NCI-H2107 (cell line): ENCODE results near the gene CHST8.

ENCODE experiments used
- DNase-seq: peaks from one replicate; lab custom pipeline; 2025; lab: John Stamatoyannopoulos, UW

CHST8 gene

DNA sequence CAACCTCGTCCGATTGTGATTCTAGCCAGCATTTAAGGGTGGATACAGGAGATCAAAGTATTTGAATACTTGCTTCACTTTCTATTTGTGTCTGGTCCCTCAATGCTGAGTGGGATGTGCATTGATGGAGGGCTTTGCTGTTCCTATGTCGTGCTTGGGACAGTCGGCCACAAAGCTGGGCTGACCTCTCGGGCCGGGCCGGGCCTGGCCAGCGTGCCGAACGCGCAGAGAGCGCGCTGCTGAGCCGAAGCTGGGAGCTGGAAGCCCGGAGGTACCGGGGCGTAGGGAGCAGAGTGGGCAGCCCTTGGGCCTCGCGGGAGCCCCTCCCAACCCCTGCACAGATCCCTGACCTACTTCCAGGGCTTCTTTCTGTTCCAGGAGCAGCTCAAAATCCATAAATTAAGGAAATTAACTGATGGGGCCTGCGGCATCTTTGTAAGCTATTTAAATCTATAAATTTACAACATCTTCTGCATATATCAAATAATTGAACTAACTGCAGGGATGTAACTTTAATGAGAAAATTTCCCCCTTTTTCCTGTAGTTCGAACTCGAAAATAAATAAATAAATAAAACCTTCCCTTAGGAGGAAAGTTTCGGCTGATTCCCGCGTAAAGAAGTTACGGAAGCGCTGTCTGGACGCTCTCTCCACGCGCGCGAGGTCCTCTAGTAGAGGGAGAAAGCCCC, 173.1 kb downstream of the CHST8 start:
- DNase-seq, result no peak

DNA sequence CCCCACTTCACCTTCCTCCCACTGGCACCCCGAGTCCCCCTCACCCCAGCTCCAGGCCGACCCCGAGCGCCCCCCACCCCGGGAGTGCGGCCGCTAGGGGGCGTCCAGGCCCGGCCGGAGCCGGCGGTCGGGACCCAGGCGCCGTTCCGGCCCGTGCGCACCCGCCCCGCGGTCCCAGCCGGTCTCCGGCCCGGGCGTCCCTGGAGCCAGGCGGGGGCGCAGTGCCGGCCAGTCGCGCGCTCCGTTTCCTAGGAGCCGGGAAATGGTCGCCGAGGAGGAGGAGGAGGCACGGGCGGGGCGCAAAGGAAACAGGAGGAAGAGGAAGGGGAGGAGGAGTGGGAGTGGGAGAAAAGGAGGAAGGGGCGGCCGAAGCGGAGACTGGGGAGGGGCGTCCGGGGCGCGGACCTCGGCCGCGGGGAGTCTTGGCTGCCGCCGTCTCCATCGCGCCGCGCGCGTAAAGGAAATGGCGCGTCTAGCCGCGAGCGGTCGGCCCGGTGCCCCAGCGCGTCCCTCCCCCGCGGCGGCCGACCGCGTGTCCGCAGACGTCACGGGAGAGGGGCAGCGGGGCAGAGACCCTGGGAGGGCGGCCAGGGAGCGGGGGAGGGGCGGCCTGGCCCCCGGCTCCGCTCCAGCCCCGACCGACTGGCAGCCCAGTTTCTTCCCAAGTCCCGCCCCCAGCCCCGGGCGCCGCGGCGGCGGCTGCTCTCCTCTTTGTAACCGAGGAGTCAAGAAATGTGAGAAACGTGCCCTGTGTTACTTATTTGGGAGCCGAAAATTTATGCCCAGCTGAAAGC, 173.8 kb downstream of the CHST8 start:
- DNase-seq, result no peak

DNA sequence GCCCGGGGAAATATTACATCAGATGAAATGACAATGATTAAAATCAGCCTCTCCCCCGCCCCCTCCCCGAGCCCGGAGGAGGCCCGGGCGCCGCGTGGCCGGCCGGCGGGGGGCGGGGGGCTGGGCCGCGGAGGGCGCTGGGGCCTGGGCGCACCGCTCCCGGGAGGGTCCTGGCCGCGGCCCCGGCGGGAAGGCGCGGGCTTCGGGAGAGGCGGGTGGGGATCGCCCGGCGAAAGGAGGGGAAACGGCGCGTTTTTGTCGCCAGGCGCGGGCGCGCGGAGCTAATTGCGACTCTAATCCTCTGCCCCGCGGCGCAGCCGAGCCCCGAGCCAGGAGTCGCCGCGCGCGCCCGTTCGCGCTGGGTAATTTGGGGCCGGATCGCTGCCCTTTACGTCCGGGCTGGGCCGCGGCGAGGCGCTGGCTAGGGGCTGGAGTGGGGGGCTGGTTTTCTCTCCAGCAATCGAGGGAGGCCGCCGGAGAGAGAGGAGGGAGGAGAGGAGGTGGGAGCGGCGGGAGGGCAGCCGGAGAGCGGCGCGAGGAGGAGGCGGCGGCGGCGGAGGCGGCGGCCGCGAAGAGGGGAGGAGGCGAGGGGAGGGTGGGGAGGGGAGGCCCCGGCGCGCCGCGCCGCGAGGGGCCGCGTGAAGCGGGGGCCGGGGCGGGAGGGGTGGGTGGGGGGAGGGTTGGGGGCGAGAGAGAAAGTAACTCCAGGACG, 174.6 kb downstream of the CHST8 start, which contains the start of gene KCTD15:
KCTD15 (plus strand) TSS at position 707 of the 712 bp plus-strand sequence. CDS start 3,585 bp downstream, outside the sequence.
- no peak for DNase-seq

DNA sequence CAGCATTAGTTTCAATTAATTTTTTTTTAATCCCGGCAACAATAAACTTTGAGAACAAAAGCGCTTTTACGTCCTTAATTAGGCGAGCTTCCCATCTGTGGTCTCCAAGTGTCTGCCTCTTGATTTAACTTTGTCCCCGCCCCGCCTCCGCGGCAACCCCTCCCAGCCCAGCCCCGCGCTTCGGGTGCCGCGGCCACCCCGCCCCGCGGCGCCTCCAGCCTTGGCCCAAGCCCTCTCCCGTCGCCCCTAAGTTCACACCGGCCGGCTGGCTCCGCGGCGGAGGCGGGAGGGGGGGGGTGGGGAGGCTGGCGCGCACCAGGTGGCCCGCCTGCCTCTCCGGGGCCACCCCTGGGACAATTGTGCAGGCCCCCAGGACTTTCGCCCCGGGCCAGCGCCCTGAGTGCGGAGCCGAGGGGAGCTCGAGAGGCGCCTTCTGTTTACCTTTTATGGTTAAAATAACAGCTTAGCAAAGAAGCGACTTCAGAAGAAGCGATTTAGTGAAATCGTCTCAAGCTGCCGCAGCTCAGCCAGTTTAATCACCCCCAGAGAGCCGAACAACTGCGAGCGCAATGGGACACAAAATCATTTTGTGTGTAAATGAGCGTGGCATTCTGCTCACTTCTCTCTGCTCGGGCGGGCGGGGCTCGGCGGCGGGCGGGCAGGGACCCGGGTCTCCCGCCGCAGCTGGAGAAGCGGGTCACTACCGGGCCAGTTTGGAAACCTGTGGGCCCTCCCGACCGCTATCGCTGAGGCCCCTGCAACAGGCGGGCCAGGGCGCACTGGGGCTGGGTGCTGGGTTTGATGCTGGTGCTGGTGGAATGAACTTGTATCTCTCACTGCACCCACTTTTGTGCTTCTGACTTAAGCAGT, 176.3 kb downstream of the CHST8 start:
- DNase-seq, result no peak

DNA sequence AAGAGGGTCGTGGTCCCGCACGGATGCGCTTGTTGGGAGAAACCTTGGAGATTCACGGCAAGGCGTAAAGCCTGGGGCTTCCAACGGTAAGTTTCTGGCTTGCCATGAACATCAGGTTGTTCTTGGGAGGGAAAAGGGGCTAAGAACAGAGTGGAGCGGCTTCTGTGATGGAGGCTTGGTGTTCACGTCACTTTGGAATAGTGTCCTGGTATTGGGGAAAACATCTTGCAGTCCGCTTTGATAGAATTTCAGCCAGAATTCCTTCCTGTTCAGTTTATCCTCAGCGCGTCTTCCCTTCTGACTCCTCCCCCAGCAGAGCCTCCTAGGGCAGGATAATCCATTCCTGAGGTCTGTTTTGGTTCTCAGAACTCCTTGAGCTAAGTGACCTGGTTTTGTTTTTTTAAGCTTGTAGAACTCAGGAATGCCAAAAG, 176.9 kb downstream of the CHST8 start:
- DNase-seq, result no peak

DNA sequence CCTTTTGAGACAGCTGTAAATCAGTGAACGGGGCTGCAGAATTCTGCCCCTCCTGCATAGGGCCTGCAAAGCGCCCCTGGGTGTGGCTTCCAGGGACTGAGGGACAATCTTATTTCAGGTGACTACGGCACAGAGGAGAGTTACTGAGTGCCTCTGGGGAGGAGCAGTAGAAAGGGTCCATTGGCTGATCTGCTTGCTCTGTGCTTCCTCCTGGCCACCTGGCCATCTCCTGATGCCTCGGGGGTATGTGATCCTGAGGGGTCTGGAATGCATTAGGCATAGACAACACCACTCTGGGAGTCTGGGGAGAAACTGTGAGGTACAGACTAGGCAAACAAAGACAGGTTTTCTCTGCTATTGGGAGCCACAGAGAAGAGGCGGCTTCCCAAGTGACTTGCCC, 177.7 kb downstream of the CHST8 start:
- no peak for DNase-seq

DNA sequence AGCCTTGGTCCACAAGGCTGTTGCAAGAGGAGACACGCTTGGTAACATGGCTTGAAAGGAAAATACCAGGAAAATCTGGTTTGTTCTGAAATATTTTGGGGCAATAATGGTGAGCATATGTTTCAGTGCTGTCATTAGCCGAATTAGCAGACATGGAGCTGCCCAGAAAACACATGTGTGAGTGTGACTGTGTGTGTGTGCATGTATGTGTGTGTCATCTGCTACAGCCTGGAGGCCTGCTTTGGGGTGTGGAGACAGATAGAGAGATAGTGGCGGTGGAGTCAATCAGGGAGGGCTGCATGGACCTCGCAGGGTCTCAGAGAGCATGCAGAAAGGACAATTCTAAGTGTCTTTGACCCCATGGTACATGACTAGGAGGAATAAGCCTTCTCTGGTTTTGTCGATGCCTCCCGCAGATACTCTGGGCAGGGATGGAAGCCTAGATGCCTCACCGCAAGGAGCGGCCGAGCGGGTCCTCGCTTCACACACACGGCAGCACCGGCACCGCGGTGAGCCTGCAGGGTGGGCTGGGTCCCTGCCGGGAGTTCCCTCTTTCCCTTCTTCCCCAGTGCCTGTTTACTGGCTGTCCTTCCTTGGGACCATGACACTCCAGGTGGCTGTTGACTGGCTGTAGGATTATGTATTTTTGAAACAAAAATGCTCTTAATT, 178.4 kb downstream of the CHST8 start:
- DNase-seq, result no peak

DNA sequence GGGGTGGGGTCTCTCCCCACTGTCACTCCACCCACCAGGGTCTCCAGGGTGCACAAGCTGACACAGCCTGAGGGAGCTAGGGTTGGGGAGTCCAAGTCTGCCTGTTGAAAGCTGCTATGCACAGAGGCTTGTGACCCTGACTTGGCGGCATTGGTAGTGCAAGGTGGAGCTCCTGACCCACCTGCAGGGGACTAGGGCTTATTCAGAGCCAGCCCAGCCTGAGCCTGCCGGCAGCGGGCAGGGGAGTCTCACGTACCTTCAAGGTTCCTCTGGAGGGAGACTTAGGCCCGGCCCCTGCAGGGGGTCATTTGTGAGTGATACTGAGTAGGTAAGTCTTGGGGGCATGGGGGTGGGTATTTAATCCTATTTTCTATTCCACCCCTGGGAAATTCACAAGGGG, 179.7 kb downstream of the CHST8 start:
- DNase-seq, result no peak

DNA sequence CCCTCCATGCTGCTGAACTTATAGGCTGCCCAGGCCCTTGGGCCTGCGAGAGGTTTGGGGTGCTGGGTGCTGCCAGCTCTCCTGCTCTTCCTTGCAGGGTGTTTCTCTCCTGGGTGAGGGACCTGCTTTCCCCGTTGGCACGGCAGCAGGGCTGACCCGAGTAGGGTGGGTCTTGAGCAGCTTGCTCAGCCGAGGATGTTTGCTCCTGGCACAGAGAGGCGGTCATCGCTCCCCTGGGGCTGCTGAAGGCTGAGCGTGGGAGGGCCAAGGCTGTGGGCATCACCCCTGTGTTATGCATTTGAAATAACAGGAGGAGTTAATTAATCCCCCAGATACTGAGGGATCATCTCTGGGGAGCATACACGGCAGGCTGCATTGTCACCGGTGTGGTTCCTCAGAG, 180.2 kb downstream of the CHST8 start:
- no peak for DNase-seq

DNA sequence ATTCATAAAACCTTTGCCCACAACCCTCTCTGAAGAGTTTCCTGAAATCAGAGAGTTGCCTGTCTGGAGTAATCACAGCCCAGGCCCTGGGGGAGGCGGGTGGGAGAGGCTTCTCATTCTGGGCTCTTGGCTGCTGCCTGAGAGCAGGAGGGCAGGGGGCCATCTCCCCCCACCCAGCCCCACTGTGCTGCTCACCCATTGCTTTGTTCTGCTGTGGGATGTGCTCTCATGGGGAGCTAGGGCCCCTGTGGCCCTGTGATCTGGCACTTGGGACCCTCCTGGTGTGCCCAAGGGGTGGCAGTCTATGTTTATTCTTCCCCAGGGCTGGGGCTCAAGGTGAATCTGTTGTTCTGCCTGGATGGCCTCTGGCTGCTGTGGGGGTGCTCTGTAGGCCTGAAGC, 181.0 kb downstream of the CHST8 start:
- no peak for DNase-seq

DNA sequence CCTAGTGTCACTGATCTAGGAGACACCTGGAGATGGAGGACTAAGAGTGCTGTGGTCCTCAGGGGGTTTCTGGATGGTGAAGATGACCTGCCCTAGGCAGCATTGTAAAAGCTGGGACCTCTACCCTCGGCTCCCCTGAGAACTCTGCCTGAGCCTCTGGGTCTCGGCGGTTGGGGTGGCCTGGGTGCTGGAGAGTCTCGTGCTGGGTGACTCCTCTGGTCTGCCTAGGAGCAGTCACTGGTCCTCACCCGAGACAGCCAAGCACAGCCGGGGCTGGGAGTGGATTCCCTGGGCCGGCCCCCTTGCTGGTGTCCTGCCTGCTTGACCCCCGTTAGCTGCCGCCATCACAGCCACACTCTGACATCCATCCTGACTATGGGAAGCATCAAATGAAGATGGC, 181.6 kb downstream of the CHST8 start:
- no peak for DNase-seq

DNA sequence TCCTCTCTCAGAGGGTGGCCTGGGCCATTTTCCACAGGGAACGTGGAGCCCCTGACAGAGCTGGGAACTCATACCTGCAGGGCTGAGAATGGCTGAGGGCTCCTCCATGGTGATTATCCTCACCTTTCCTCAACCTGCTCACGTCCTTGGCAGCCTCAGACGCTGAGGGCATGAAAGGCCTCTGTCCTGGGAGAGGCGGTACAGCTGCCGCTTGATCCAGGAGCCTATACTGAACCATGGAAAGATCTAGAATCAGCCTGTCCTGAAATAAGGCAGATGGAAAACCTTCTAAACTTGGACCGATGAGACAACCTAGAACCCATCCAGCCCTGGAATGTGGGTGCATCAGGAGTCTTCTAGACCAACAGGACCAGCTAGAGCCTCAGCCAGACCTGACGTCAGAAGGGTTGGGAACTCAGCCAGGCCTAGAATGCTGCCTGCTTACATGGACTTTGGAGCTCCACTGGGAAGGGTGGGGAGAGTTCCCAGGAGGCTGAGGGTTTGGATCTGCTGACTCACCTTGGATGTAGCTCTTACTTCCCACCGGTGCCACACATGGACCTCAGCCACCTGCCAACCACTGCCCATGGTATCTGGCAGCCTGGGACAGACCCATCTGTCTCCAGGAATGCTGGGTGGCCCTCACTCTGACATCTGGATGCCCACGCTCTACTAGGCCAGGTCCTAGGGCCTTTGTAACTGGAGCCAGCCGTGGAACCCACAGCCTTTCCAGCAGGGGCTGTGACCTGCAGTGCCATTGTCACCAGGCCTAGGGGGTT, 182.5 kb downstream of the CHST8 start:
- DNase-seq, result no peak

DNA sequence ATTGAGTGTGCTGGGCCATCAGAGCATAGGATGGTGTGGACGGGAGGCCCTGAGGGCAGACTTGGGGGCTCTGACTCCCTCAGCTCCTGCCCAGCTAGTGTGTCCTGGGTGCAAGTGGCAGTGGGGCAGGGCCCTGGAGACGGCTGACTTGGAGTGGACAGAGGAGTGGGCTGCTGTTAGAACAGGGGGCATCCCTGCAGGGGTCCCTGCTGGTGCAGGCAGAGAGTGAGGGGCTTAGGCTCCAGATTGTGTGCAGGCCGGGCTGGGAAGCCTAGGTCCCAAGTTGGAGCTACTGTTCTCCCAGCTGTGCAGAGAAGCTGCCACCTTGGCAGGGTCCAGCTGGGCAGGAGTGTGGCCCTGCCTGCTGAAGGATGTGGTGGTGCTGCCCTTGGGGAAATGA, 183.6 kb downstream of the CHST8 start:
- DNase-seq, result no peak

DNA sequence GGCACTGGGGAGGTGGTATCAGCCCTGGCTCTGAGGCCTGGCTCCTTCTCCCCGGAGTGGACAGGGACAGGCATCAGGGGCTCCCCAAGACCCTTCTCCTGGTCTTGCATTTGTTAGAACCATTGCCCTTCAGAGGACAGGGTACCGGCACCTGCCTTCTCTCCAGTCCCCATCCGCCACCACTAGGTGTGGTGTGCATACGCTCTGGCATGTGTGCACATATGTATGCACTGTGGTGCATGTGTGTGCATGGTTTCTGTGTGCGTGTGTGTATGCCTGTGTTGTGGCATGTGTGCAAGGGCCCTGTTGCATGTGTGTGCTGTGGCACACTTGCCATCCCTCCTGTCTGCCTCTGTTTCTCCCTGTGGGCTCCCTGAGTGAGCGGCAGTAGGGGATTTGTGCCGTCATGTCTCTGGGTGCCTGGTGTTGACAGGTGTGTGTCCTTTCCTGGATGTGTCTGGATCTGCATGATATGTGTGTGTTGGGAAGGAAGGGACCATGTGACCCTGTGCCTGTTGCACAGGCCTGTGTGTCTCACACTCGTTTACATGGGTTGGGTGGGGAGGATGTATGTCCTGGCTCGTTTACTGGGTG, 184.2 kb downstream of the CHST8 start:
- DNase-seq, result no peak

DNA sequence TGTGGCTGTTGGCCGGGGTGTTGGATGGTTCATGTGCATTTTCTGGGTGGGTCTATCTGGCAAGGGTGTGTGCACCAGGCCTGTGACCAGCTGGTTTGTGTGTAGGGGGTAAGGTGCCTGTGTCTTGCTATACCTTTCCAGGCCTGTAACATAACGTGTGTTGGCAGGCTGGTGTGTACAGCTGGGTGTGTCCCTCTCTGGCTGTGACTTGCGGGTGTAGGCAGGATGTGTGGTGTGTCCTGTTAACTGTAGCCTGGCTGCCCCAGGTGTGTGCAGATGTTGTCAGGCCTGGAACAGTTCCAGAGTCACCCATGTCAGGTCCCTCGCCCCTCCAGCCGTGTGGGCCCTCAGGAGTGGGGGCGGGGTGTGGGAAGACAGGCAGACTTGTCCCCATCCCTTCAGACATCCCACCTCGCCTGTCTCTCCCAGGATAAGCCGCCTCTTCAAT, 184.7 kb downstream of the CHST8 start:
- DNase-seq, result no peak

DNA sequence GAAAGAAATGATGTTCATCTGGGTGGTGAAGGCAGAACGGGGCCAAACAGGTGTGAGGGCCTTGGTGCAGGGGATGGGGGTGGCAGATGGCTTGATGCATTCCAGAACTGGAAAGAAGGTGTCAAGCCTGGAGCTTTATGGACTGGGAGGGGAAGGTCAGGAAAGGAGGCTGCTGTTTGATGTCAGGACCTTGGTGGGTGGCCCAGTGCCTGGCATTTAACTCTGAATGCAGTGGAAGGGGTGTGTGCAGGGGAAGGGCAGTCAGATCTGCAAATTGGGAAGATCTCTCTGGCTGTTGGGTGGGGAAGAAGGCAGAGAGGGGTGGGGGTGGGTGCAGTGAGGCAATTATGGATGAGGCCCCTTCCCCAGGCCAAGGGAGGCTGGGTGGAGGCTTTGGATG, 186.6 kb downstream of the CHST8 start:
- no peak for DNase-seq

DNA sequence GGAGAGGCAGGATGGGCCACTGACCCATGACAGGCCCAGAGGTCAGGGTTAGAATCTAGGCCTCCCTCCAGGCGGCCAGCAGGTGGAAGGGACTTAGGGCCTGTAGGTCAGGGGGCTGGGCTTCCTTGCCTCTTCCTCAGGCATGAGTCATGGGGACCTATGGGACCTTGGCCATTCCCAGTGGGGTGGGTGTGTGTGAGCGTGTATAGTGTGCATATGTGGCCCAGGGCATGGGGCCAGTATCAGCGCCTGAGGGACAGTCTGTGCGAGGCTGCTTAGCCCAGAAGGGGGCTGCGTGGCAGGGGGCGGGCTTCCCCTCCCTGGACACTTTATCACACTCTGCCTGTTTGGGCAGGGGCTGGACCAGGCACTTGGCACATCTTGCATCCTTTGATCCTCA, 188.2 kb downstream of the CHST8 start:
- no peak for DNase-seq

DNA sequence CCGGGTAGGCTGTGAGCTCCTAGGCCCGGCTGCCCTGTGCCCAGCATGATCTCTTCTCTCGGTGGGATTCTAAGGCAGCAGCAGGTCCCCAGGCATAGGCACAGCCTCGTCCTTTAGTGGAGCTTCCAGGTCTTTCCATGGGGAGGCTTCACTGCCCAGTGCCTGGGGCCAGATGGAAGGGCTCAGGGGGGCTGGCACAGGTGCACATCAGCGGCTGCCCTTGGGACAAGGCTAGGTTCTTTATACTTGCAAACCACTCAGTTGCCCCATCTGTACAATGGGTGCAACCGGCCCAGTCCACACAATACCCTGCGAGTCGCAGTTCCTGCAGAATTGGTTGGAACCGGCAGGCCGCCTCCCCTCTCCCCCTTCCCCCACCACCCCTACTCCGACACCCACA, 189.1 kb downstream of the CHST8 start:
- DNase-seq, result no peak

DNA sequence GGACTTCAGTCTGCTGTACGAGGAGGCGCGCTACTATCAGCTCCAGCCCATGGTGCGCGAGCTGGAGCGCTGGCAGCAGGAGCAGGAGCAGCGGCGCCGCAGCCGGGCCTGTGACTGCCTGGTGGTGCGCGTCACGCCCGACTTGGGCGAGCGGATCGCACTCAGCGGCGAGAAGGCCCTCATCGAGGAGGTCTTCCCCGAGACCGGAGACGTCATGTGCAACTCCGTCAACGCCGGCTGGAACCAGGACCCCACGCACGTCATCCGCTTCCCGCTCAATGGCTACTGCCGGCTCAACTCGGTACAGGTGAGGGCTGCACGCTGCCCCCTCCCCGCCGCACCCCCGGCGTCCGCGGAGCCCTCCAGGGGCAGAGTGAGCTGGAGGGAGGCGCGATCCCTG, 189.5 kb downstream of the CHST8 start:
- DNase-seq, result no peak

DNA sequence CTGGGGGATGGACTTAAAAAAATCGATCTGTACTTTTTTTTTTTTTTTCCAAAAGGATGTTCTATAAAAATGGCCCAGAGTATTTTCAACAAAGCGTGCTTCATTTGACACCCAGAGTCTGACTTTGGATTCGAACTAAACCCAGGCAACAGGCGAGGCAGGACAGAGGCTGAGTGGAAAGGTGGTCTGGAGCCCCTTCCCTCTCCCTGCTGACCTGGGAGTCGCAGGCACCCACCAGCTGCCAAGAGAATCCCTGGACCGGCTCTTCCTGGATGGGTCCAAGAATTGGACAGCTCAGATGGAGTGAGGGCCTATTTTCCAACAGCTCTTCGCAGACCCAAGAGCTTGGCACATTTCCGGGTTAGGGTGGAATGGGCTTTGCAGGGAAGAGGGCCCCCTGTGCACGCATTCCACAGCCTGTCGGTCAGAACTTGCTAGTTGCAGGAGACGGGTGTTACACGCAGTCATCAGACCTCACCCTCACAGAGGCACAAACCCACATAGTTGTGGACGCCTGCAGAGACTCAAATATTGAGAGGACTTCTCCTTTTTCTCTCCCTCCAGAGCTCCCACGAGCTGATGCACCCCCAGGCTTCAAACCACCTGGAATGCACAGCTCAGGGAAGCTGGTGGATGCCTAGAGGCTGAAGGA, 190.1 kb downstream of the CHST8 start:
- DNase-seq, result no peak
